HepG2 (cell line): Measurements from ENCODE around the gene MRPL2. TPM values are rescaled to one million over a fixed set of nuclear protein-coding genes. Genes with fewer than 3 reads are reported as not detected.
A peak's percentile ranks its signal among the peaks of the same experiment; 100 is the strongest.

Experiments used
- CSRNP2 ChIP-seq: sonication (generic); formaldehyde crosslinking; conservative IDR thresholded peaks from 2 replicates; pipeline ENCODE4 v1.8.0; 2022; ENCODE audit warnings: low read depth, missing genetic modification reagents
- E2F1 ChIP-seq: sonication (generic); formaldehyde crosslinking; IDR thresholded peaks from 2 replicates; pipeline ENCODE4 v1.5.0; 2020; ENCODE audit warnings: missing genetic modification reagents
- JUNB ChIP-seq: sonication (generic); formaldehyde crosslinking; IDR thresholded peaks from 2 replicates; pipeline ENCODE4 v1.8.0; 2022; ENCODE audit warnings: missing genetic modification reagents, mild to moderate bottlenecking, borderline replicate concordance
- MAZ ChIP-seq, 2 experiments: sonication (generic) in 1 of 2; formaldehyde crosslinking in 1 of 2; IDR thresholded peaks; 2 replicates each; pipeline versions ENCODE4 v1.5.0 to v1.6.1; 2012 to 2020; ENCODE audit warnings: low read depth in 2 of 2, mild to moderate bottlenecking in 2 of 2, borderline replicate concordance in 1 of 2, improper control_type of control experiment in 1 of 2, low read length in 1 of 2, missing genetic modification reagents in 1 of 2, moderate library complexity in 1 of 2
- NPAS2 ChIP-seq: sonication (generic); formaldehyde crosslinking; IDR thresholded peaks from 2 replicates; pipeline ENCODE4 v1.8.0; 2022; ENCODE audit warnings: mild to moderate bottlenecking, missing genetic modification reagents, borderline replicate concordance
- RELA ChIP-seq: sonication (generic); formaldehyde crosslinking; IDR thresholded peaks from 2 replicates; pipeline ENCODE4 v1.4.0; 2020; ENCODE audit warnings: missing genetic modification reagents
- ZBTB34 ChIP-seq: sonication (generic); formaldehyde crosslinking; IDR thresholded peaks from 2 replicates; pipeline ENCODE4 v1.8.0; 2022; ENCODE audit warnings: mild to moderate bottlenecking, missing genetic modification reagents
- ZNF274 ChIP-seq: sonication (generic); formaldehyde crosslinking; IDR thresholded peaks from 2 replicates; pipeline ENCODE4 v1.5.1; 2020; ENCODE audit warnings: mild to moderate bottlenecking, missing genetic modification reagents
- ZNF276 ChIP-seq: sonication (generic); formaldehyde crosslinking; IDR thresholded peaks from 2 replicates; pipeline ENCODE4 v1.4.0; 2020; ENCODE audit warnings: mild to moderate bottlenecking, low read depth, missing genetic modification reagents
- ZNF362 ChIP-seq: sonication (generic); formaldehyde crosslinking; IDR thresholded peaks from 2 replicates; pipeline ENCODE4 v1.4.0; 2020; ENCODE audit warnings: missing genetic modification reagents, mild to moderate bottlenecking, borderline replicate concordance
- ZNF563 ChIP-seq: sonication (generic); formaldehyde crosslinking; IDR thresholded peaks from 2 replicates; pipeline ENCODE4 v1.8.0; 2022; ENCODE audit warnings: mild to moderate bottlenecking, moderate library complexity, missing genetic modification reagents
- ZNF615 ChIP-seq: sonication (generic); formaldehyde crosslinking; IDR thresholded peaks from 2 replicates; pipeline ENCODE4 v1.5.0; 2020; ENCODE audit warnings: mild to moderate bottlenecking, missing genetic modification reagents, borderline replicate concordance
- ZNF800 ChIP-seq: sonication (generic); formaldehyde crosslinking; IDR thresholded peaks from 2 replicates; pipeline ENCODE4 v1.4.0; 2020; ENCODE audit warnings: missing genetic modification reagents
- ZNF850 ChIP-seq: sonication (generic); formaldehyde crosslinking; conservative IDR thresholded peaks from 2 replicates; pipeline ENCODE4 v1.9.0; 2021; ENCODE audit warnings: mild to moderate bottlenecking, missing genetic modification reagents
- ZSCAN5A ChIP-seq: sonication (generic); formaldehyde crosslinking; IDR thresholded peaks from 2 replicates; pipeline ENCODE4 v1.8.0; 2022; ENCODE audit warnings: mild to moderate bottlenecking, missing genetic modification reagents, borderline replicate concordance
- polyA plus RNA-seq, 8 experiments: library from polyadenylated mRNA; depleted of rRNA in 3 of 8; stranded (reverse) in 7 of 8; unstranded in 1 of 8; fragments of >200 nt; fragmentation: Illumina TruSeq in 4 of 8; extraction: Trizol in 4 of 8; gene quantifications; 2 replicates each; pipeline versions ENCODE4 v1.2.1 to v1.2.3, GENCODE V29; 2011 to 2016; ENCODE audit warnings: low read depth in 4 of 8, missing spikeins in 1 of 8, mixed read lengths in 1 of 8; ENCODE audit not compliant: insufficient read depth in 1 of 8
- total RNA-seq, 5 experiments: library from RNA; depleted of rRNA; stranded (reverse); fragments of >200 nt; fragmentation: Illumina TruSeq; extraction: Trizol; gene quantifications; 2 replicates each; pipeline ENCODE4 v1.2.3, GENCODE V29; 2016; ENCODE audit warnings: low read depth in 1 of 5

Gene MRPL2
- total and polyA plus RNA-seq, 2 of the 13 experiments (the other 11 are each of a cell fraction or from before 2014, with no cell fraction given): 56.8 to 65.6 TPM

- peak; percentile 79 for TF ChIP-seq ZNF615 (CRISPR knock-in tag)
- TF ChIP-seq CSRNP2 (CRISPR knock-in tag): no peak
- peak; percentile 69 for TF ChIP-seq MAZ (IDR thresholded peaks at IDR 0.05; ENCODE audit: borderline replicate concordance, low read depth, low read length)
- TF ChIP-seq MAZ (CRISPR knock-in tag; IDR thresholded peaks at IDR 0.05; ENCODE audit: low read depth): peak; percentile 98
- peak; percentile 87; the same call in 1 of the 2 replicates for TF ChIP-seq ZSCAN5A (CRISPR knock-in tag)
- no peak for TF ChIP-seq JUNB
- peak; percentile 63; the same call in 1 of the 2 replicates for TF ChIP-seq ZNF362 (CRISPR knock-in tag)
- TF ChIP-seq E2F1 (CRISPR knock-in tag): no peak
- peak; percentile 94 for TF ChIP-seq ZNF274 (CRISPR knock-in tag)
- 0 out of 2 replicates have a peak, but pooled peaks have one; percentile 32 for TF ChIP-seq ZNF850 (CRISPR knock-in tag)
- TF ChIP-seq ZNF563 (CRISPR knock-in tag): peak; percentile 90
- peak; percentile 90 for TF ChIP-seq RELA
- no peak for TF ChIP-seq ZNF276 (CRISPR knock-in tag)
- TF ChIP-seq NPAS2 (CRISPR knock-in tag): no peak
- TF ChIP-seq ZBTB34 (CRISPR knock-in tag): peak; percentile 70; the same call in 1 of the 2 replicates
- peak; percentile 66; the same call in 1 of the 2 replicates for TF ChIP-seq ZNF800 (CRISPR knock-in tag)
Measured at GRCh38 chr6:43053545-43054205, 5.6 kb downstream of the MRPL2 start, which contains the start of gene CUL7 (continued).
